ENCODE results near the gene LRRTM1. TPM values are rescaled to one million over a fixed set of nuclear protein-coding genes. Genes with fewer than 3 reads are reported as not detected.

LRRTM1 gene
- polyA plus RNA-seq, 3 donors: 21.2 to 33.9 (median 28.1) TPM

- no peak for DNase-seq (ENCODE audit: extremely low read depth in 1 of 11, low read depth in 9 of 11, low spot score in 4 of 11)
Measured at GRCh38 chr2:80258341-80258740, 46.2 kb downstream of the LRRTM1 start.

- DNase-seq (ENCODE audit: extremely low read depth in 1 of 11, low read depth in 9 of 11, low spot score in 4 of 11): no peak
Measured at GRCh38 chr2:80257450-80257849, 47.1 kb downstream of the LRRTM1 start.

- no peak for DNase-seq (ENCODE audit: extremely low read depth in 1 of 11, low read depth in 9 of 11, low spot score in 4 of 11)
Measured at GRCh38 chr2:80256782-80257167, 47.8 kb downstream of the LRRTM1 start.

- DNase-seq (ENCODE audit: extremely low read depth in 1 of 11, low read depth in 9 of 11, low spot score in 4 of 11): peak in 2 of 11 donors; percentile 7 to 8
Measured at GRCh38 chr2:80255918-80256781, 48.4 kb downstream of the LRRTM1 start.

GRCh38 chr2:80252294-80252986 is 52.1 kb downstream of the LRRTM1 start:
- peak in 1 of 11 donors; percentile 4 for DNase-seq (ENCODE audit: extremely low read depth in 1 of 11, low read depth in 9 of 11, low spot score in 4 of 11)

Data from renal cortex interstitium (tissue), 11 donors.